Measurements from ENCODE around the gene DZANK1.
"Not testable (repeated sequence)": the region's sequence is repeated elsewhere in the genome, so short reads cannot be mapped to it uniquely, and the experiment has no call there.

The DZANK1 gene

GRCh38 chr20:18361678-18362077 lies 105.2 kb downstream of the DZANK1 start:
- no peak overlapping the region for H3K4me3 ChIP-seq (ENCODE audit: low read depth, low read length)
- TF ChIP-seq CTCF (conservative IDR thresholded peaks at IDR 0.05; ENCODE audit: low read depth, low read length), result no peak
- no peak for DNase-seq (ENCODE audit: low read depth)

GRCh38 chr20:18360635-18361034 lies 106.2 kb downstream of the DZANK1 start:
- TF ChIP-seq CTCF (conservative IDR thresholded peaks at IDR 0.05; ENCODE audit: low read depth, low read length), result no peak
- H3K4me3 ChIP-seq (ENCODE audit: low read depth, low read length), result no peak overlapping the region
- DNase-seq (ENCODE audit: low read depth), result no peak

GRCh38 chr20:18359854-18360253 lies 107.0 kb downstream of the DZANK1 start:
- TF ChIP-seq CTCF (conservative IDR thresholded peaks at IDR 0.05; ENCODE audit: low read depth, low read length), result no peak
- DNase-seq (ENCODE audit: low read depth), result no peak
- no peak overlapping the region for H3K4me3 ChIP-seq (ENCODE audit: low read depth, low read length)

- DNase-seq (ENCODE audit: low read depth); H3K4me3 ChIP-seq (ENCODE audit: low read depth, low read length): not testable (repeated sequence)
These were observed 117.1 kb downstream of the DZANK1 start for GRCh38 chr20:18349749-18350148.
